Epithelial cell of prostate (primary cell): Measurements from ENCODE around the gene KIF7.

Experiments used
- DNase-seq: peaks from one replicate; pipeline ENCODE4 v3.0.0-alpha.2; 2011; ENCODE audit warnings: low read depth, low spot score
- H3K27ac ChIP-seq: fragments of 450-650 bp; 2 replicates; pipeline ENCODE4 v1.5.1; 2017; ENCODE audit warnings: mild to moderate bottlenecking

The KIF7 gene

DNA sequence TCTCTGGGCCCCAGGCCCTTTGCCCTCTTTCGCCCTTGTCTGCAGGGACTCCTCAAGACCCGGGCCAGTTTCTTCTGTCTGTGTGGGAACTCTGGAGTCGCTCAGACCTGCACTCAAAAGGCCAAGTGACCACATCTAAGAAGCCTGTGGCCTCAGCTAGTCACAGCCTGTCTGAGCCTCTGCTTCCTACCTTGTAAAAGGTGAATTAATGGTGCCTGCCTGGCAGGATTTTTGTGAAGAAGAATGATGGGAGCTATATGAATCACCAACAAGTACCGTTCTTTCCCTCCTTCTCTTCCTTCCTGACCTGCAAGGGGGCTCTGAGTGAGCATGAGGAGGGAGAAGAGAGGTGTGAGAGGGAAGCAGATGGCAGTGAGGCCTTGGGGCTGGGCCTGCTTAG, 16.4 kb upstream of the KIF7 start:
- DNase-seq, result no peak
- no peak overlapping the region for H3K27ac ChIP-seq

DNA sequence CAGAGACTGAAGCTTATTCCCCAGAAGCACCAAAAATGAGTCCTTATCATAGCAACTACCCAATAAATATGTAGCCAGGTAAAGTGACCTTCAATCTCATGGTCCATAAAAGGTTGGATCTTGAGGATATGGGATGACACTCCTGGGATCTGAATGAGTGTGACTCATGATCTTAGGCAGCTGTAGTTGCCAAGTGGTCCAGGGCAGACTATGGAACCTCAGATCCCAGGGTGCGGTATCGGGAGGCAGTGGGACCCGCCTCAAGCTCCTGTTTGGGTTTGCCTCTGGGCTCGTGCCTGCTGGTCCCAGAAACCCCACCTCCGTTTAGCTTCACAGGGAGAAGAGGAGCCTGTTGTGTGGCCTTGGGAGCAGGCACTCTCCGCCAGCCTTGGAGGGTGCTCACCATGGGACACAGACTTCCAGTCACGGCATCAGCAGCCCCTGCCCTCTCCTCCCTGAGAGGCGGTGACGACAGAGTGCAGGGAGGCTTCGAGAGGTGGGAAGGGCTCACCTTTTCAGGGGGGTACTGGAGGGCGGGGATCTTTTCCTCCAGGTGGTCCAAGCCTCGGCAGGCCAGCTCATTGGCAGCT, 15.8 kb upstream of the KIF7 start:
- no peak overlapping the region for H3K27ac ChIP-seq
- no peak for DNase-seq

DNA sequence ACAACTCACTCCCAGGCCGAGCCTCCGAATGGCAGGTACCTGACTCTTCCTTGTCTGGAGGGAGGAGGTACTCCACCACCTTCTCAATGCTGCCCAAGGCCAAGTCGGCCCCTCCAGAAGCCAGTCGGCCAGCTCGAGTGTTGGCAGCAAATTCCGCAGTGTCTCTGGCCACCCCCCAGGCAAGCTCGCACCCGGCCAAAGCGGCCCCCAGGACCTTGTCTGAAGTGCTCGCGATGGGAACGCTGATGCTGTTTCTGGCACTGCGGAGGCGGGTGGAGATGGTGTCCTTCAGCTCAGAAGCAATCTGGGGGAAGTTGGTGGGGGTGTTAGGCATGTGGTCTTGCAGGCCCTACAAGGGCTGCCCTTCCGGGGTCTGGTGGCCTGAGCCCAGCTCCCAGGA, 14.7 kb upstream of the KIF7 start:
- DNase-seq, result no peak

DNA sequence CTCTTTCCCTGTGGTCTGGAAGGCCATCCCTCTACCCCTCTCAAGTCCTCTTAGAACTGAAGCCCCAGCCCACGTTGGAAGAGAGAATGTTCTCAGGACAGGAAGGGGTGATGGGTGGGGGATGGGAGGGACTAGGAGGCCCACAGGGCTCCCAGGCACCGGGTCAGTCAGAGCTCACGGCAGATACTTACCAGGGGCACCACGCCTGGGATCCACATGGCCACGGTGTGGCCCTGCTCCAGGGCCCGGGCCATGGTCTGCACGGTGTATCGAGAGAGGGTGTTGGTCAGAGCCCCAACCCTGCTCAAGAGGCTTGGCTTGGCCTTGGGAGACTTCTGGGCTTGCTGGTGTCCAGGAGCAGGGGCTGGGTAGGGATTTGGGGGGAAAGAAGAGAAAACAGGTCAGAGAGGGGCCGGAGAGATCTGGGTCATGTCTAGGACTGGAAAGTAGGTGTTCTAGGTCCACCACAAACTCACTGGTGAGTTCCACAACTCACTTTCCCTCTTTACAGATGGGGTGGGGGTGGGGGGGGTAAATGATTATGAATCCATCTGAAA, 14.1 kb upstream of the KIF7 start:
- H3K27ac ChIP-seq, result no peak overlapping the region
- DNase-seq, result no peak

More for the DNA sequence above, 14.7 kb upstream of the KIF7 start:
- H3K27ac ChIP-seq, result no peak overlapping the region

DNA sequence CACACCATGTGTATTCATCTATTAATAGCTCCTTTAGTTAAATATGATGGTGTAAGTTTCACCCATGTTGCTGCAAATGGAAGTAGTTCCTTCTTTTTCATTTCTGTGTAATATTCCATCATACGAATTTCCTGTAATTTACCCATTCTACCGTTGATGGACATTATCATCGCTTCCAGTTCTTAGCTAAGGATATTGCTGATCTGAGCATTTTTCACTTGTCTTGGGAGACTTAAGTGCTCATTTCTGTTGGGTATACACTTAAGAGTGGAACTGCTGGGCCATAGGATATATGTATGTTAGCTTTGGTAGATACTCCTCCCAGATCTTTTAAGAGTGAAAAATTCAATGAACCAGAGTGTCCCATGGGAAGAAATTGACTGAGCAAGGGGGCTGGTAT, 12.9 kb upstream of the KIF7 start:
- DNase-seq, result no peak
- no peak overlapping the region for H3K27ac ChIP-seq

DNA sequence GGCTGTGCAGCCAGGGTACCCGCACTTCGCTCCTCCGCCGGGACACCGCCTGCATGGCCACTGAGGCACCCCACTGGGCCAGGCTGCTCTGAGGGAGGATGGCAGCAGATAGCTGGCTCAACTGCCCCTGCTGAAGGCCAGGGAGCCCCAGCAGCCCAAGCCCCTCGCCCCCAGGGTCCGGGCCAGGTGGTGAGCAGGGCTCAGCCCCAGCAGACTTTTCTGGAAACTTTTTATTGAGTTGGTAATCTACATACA, 12.4 kb upstream of the KIF7 start:
- H3K27ac ChIP-seq, result no peak overlapping the region

DNA sequence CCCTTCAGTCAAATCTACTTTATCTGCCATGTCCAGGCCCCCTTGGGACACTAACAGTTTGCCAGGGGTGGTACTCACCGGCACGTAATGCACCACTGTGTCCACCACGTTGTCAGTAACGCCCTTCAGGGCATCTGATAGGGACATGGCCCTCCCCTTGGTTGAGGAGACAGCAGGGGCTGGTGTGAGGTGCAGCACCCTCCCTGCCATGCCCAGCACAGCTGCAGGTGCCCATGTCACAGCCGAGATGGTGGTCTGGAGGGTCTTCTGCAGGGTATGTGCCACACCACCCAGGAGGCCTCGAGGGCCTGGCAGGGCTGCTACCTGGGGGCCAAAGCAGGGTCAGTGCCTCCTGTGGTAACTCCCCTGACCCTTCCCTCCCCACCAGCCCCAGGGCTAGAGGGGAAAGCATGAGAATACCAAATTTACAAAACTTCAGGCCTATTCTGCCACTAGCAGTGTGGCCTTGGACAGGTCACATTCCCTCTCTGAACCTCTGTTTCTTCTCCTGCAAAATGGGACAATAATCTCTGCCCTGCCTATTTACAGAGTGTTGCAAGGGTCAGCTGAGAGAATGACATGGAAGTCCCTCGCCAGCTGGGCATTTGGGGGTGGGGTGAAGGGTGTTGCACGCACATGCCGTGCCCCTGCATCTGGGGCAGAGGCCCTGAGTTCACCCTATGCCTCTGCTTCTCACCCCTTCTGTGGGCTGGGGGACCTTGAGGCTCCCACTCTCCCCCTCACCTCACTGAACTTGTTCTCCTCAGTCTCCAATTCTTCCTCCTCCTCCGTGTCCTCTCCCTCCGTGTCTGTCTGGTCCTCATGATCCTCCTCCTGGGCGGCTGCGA, 11.8 kb upstream of the KIF7 start:
- no peak for DNase-seq
- H3K27ac ChIP-seq, result no peak overlapping the region

More for the DNA sequence above, 12.4 kb upstream of the KIF7 start:
- no peak for DNase-seq

DNA sequence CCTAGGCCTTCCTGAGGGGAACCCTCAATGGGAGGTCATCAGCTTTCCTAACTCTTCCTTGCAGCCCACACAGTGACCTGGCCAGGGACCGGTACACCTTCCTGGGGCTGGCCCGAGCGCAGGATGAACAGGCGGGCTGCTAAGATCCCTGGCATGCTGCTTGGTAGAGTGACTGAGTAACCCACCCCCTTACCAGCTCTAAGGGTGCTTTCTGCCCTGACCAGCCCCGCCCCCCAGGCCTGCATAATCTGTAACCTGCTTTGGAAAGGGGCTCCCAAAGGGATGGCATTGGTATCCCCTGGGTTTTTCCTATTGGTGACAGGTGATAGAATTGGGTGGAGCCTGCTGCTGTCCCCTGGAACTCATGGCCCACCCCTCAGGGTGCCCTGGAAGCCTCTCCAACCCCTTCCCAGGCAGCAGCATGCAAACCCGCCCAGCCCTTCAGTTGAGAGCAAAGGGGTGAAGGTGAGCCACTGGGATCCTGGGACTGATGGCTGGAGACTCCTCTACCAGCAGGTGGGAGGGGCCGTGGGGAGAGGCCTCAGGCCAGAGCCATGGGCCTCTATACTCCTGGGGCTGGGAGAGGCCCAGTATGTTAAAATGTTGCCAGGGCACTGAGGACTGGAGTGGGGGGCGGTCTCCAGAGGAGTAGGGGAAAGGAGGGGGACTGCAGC, 11.1 kb upstream of the KIF7 start:
- H3K27ac ChIP-seq, result no peak overlapping the region
- no peak for DNase-seq

DNA sequence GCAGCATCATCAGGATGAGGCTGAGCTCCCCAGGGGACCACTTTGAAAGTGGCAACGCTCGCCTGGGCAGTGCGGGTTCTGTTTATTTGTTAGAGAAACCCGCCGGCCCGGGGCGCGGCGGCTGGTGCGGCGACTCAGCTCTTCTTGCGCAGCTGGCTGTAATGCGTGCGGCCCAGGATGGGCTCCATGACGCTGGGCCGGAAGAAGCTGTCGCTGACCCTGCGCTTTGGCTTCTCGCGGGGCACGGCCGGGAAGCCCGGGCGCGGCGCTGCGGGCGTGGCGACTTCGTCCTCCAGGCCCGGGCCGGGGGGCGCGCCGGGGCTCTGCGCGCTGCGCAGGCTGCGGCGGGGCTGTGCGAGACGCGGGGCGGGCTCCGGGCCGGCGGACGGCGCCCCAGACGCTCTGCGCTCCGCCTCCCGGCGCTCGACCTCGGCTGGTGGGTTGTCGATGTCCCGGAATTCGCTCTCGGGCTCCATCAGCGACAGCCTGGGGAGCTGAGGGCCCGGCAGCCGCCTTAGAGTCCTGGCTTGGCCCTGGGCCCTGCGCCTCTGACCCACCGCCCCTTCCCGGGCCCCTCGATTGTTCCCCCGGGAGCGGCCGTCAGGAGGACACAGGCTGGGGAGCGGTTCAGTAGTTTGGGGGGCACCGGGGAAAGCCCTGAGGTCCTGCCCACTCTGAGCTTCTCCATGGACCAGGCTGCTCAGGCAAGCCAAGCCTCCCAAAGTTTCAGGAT, 10.3 kb upstream of the KIF7 start:
- H3K27ac ChIP-seq, result no peak overlapping the region
- DNase-seq, result no peak

DNA sequence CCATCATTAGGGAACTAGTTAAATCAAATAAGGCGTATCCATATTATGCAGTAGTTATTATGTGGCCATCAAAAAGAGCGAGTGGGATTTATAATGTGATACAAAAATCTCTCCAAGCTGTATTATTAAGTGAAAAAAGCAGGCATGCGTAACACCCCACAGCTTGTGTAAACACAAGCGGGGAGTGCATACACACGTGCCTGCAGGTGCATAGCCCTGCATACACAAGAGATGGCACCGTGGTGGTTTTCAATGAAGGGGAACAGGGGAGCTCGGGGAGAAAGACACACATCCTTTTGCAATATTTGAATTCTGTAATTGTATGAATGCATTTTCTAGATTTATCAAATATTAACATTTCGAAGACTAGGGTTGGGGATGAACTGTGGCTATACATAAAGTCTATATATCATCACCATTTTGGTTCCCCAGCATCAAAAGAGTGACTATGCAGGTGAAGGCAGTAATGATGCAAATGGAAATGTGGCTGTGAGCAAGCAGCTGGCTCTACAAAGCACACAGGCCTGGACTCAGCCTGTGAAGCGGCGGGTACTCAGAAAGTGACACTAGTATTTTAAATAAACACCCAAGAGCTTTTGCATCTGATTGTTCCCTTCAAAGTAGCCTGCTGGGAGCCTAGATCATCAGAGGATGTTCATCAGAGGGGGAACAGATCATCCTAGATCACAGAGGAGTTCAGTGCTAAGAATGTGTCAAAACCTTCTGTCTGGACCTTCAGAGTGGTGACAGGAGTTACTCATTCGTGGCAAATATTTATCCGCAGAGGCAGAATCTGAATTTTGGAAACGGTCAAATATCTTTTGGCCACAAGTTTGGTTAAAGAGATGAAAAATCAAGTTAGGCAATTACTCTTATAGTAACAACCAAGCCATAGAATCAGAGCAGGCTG, 9.4 kb upstream of the KIF7 start:
- H3K27ac ChIP-seq, result no peak overlapping the region
- no peak for DNase-seq

DNA sequence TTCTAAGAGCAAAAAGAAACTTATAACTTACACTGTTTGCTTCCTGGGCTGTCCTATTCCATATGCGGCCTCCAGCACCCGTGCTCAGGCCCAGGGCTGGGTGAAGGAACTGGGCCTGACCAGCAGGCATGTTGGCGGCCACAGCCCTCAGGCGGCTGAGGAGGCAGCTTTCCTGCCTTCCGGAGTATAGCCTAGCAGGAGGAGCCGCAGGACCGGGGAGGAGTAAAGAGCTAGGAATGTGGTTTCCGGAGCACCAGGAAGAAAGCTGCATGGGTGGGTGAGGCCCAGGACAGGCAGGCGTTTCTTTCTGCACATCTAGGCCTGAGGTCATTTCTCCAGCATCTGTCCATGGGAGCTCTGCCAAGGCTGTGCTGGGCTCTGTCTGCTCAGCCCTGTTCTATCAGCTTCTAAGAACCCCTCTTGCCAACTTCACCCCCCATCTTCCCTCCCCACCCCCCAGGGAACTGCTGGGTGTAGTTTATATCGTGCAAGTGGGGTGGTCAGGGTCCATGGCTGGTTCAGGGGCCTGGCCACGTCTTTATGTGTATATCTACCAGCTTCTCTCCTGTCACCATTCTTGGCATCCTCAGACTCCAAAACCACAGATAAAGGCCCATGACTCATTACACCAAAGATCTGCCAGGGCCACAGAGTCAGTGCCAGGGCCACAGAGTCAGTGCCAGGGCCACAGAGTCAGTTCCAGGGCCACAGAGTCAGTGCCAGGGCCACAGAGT, 7.8 kb upstream of the KIF7 start:
- peak; percentile 16 for DNase-seq
- peak overlapping the region; percentile 75 for H3K27ac ChIP-seq

DNA sequence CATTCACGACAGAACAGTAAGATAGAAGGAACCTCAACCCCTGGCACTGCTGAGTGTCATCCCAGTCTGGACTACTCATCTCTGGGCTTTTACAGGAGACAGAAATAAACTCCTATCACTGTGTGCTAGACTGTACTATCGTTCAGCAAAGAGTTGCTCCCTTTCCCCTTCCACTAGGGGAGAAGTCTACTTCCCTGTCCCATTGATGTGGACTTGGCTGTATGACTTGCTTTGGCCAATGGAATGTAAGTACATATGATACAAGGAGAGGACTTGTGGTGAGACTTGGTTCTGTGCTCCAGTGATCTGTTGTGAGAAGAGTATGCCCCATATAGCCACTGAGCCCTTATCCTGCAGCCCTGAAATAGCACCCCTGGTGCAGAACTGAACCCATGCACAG, 5.3 kb upstream of the KIF7 start:
- no peak overlapping the region for H3K27ac ChIP-seq
- DNase-seq, result no peak

DNA sequence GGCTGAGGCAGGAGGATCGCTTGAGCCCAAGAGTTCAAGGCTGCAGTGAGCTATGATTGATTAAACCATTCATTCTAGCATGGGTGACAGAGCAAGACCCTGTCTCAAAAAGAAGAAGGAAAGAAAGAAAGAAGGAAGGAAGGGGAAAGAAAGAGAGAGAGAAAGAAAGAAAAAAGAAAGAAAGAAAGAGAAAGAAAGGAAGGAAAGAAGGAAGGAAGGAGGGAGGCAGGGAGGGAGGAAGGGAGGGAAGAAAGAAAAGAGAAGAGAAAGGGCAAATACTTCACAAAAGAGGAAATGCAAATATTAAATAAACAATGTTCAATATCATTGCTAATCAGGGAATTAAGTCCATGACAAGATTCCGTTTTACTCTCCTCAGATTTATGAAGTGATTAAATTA, 4.0 kb upstream of the KIF7 start:
- no peak overlapping the region for H3K27ac ChIP-seq
- DNase-seq, result no peak

DNA sequence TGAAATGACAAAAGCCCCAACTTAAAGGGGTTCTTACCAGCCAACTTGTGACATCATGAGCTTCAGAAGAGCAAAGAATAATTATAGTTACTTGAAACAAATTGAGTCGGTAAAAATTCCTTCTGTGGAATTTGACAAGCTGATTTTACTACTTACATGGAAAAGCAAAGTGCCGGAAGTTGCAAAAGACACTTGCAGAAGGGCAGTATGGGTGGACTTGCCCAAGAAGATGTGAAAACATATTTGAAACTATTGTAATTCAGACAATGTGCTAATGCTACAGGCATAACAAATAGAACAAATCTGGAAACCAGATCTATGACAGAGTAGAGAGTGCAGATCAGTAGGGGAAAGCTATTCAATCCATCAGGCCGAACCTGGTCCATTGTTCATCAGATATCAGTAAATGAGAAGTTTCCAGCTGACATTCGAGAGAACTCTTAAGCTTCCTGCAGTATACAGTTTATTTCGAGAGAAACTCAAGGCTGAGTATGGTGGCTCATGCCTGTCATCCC, 2.5 kb upstream of the KIF7 start:
- no peak for DNase-seq
- H3K27ac ChIP-seq, result no peak overlapping the region

DNA sequence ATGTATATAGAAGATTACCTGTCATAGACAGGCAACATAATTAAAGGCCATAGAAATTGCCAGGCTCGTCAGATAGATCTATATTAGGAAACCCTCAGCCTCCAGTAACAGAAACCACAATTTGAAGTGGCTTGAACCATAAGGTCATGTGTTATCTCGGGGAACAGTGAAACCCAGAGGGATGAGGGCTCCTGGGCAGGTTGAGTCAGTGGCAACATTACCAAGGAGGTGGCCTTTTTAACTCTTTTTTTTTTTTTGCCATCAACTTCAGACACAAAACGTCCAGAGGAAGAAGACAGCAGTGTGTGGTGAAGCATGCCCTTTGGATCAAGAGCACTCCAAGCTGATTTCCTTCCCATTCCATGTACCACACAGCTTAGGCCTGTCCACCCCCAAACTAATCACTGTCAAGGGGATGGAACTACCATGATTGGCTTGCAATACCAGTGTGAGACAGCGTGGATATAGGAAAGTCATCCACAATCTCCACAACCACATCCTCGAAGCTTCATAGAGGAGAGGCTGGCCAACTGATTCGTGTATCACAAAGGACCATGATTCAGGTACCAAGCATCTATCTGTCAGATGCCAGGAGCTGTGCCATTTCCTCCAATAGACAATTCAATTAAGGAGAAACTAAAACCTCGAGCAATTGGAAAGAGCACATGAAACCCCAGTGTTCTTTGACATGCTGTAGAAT, 999 bp upstream of the KIF7 start:
- no peak overlapping the region for H3K27ac ChIP-seq
- no peak for DNase-seq

DNA sequence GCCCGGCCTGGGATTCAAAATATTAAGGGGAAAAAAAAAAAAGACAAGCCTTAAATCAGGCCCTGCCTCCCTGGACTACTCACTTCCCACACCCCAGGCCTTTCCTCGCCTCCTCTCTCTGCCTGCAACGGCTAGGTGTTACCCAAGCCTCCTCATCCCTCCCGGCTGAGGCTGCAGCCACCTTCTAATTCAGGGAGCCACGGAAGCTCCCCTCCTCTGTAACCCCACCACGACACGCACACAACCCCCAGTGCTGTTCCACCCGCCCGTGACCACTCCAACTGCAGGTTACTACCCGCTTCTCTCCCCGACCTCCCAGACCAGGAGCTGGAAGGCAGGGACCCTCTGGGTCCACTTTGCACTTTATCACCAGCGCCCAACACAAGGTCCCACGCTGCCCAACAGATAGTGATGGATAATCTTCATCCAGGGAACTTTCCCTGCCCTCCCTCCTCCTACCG, 936 bp downstream of the KIF7 start:
- H3K27ac ChIP-seq, result no peak overlapping the region
- no peak for DNase-seq

DNA sequence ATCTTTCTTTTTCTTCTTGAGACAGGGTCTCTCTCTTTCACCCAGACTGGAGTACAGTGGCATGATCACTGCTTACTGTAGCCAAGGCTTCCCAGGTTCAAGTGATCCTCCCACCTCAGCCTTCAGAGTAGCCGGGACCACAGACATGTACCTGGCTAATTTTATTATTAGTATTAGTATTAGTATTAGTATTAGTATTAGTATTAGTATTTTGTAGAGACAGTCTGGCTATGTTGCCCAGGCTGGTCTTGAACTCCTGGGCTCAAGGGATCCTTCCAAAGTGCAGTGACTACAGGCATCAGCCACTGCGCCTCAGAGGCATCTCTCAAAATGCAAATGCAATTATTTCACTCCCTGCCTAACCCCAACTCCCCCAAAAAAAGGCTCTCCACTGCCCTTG, 1.7 kb downstream of the KIF7 start:
- no peak overlapping the region for H3K27ac ChIP-seq
- no peak for DNase-seq

DNA sequence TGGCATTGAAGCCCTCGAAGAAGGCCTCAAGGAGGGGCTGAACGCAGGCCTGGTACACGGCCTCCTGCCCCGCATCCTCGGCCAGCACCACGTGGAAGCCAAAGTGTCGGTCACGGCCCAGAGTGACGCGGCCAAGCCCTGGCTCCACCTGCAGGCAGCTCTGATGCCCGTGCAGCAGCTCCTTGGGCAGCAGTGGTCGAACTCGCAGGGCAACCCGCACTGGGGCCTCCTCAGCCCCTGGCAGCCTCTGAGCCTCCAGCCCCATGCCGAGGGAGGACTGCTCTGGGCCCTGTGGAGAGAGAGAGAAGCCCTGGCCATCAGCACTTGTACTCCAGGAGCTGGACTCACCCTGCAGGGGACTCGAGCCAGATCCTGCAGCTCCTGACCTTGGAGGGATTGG, 2.6 kb downstream of the KIF7 start:
- no peak for DNase-seq
- no peak overlapping the region for H3K27ac ChIP-seq
